Activated gamma-delta T cell treated with anti-CD3 and anti-CD28 coated beads, Interleukin-2, amount 50 U/mL, for 16 hours (primary cell): ENCODE data around the gene NHERF2.
"Not testable (repeated sequence)": the region's sequence is repeated elsewhere in the genome, so short reads cannot be mapped to it uniquely, and the experiment has no call there.

Source experiments
- DNase-seq: peaks from one replicate; pipeline ENCODE4 v3.0.0-alpha.2; 2020; ENCODE audit warnings: low read depth

NHERF2 gene

GRCh38 chr16:2007081-2007836, 19.4 kb upstream of the NHERF2 start:
- no peak for DNase-seq

GRCh38 chr16:2008009-2008526, 18.6 kb upstream of the NHERF2 start:
- no peak for DNase-seq

- DNase-seq = no peak
Measured at GRCh38 chr16:2008631-2009163, 18.0 kb upstream of the NHERF2 start.

GRCh38 chr16:2009164-2009711, 17.5 kb upstream of the NHERF2 start:
- no peak for DNase-seq

- peak; percentile 60 for DNase-seq
Measured at GRCh38 chr16:2009791-2010510, 16.8 kb upstream of the NHERF2 start, which contains the start of gene ZNF598. Gene ZNF598, minus strand, starts transcription at chr16:2009821.

- not testable (repeated sequence) for DNase-seq
Measured at GRCh38 chr16:2011726-2012125, 15.0 kb upstream of the NHERF2 start.

GRCh38 chr16:2013527-2013926, 13.2 kb upstream of the NHERF2 start:
- DNase-seq = no peak

GRCh38 chr16:2015117-2015946, 11.4 kb upstream of the NHERF2 start:
- no peak for DNase-seq

GRCh38 chr16:2015947-2016208, 10.8 kb upstream of the NHERF2 start:
- DNase-seq = no peak

- no peak for DNase-seq
Measured at GRCh38 chr16:2016407-2016922, 10.2 kb upstream of the NHERF2 start.

GRCh38 chr16:2019518-2019920, 7.2 kb upstream of the NHERF2 start, which contains the start of gene NPW:
Gene NPW, plus strand, starts transcription at chr16:2019785.
- DNase-seq = no peak

GRCh38 chr16:2019921-2020831, 6.5 kb upstream of the NHERF2 start:
- no peak for DNase-seq

GRCh38 chr16:2022723-2023091, 4.0 kb upstream of the NHERF2 start:
- no peak for DNase-seq

- peak; percentile 96 for DNase-seq
Measured at GRCh38 chr16:2023092-2024031, 3.3 kb upstream of the NHERF2 start.

GRCh38 chr16:2024032-2024420, 2.7 kb upstream of the NHERF2 start:
- DNase-seq = no peak

- DNase-seq = no peak
Measured at GRCh38 chr16:2025251-2025650, 1.5 kb upstream of the NHERF2 start.

- DNase-seq = no peak
Measured at GRCh38 chr16:2025878-2026460, 733 bp upstream of the NHERF2 start.

- DNase-seq = no peak
Measured at GRCh38 chr16:2027024-2028010, 615 bp downstream of the NHERF2 start.
